Measurements from ENCODE around the gene GRAMD1B.

The GRAMD1B gene

DNA sequence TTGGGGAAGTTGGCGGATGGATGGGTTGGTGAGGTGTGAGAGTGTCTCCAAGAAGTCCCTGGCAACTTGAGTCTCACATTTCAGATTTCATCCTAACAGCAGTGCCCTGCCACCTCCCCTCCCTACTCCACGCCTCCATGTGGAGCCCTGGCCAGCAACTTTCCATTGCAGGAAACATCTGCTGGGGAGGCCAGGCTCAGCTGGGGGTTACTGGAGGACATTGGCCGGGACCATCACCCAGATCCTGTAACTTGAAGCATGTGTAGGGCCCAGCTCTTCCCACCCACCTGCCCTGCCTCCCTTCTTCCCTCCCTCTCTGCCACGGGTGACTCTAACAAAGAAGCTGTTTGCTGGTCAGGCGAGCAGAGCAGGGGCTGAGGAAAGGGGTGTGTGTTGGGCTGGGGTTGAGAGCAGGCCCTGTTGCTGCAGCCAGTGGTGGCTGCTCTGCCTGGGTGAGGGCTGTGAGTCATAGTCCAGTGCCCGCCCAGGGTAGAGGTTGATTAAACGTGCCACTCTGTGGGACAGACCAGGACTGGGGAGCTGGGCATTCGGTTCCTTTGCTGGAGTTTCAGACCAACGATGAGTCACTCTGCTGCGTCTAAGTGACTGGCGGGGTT, 160.3 kb downstream of the GRAMD1B start:
- Mint-ChIP-seq H3K27me3 (ENCODE audit: low read depth, poor library complexity) (no peaks in the 10 kb centered on the region), H3K9me3 (peaks cover 11% of the 10 kb centered on the region), H3K27ac (no peak overlapping the region), H3K36me3 (ENCODE audit: low read depth) (peaks cover 32% of the 10 kb centered on the region), H3K4me3 (no peak overlapping the region), H3K4me1 (peaks cover 31% of the 10 kb centered on the region)
- DNase-seq: no peak
- TF ChIP-seq, protein P1, sequence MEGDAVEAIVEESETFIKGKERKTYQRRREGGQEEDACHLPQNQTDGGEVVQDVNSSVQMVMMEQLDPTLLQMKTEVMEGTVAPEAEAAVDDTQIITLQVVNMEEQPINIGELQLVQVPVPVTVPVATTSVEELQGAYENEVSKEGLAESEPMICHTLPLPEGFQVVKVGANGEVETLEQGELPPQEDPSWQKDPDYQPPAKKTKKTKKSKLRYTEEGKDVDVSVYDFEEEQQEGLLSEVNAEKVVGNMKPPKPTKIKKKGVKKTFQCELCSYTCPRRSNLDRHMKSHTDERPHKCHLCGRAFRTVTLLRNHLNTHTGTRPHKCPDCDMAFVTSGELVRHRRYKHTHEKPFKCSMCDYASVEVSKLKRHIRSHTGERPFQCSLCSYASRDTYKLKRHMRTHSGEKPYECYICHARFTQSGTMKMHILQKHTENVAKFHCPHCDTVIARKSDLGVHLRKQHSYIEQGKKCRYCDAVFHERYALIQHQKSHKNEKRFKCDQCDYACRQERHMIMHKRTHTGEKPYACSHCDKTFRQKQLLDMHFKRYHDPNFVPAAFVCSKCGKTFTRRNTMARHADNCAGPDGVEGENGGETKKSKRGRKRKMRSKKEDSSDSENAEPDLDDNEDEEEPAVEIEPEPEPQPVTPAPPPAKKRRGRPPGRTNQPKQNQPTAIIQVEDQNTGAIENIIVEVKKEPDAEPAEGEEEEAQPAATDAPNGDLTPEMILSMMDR (IDR thresholded peaks at IDR 0.05): no peak

DNA sequence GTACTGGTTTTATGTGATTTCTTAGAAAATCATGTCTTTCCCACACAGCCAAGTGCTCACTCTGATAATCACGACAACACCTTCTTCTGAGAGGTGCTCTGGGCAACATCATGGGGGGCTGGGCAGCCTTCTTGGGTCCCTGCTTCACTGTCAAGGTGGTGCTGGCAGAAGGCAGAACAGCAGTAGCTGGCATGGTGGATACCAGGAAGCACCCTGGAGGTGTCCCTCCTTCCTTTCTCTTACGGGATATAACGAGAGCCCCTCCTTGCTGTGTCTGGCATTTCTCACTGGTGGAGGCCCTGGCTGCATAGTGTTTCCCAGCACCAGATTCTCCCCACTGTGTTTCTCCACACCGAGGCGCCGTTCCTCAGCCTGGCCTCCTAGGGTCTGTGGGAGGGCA, 163.5 kb downstream of the GRAMD1B start:
- Mint-ChIP-seq H3K27ac (no peak overlapping the region), H3K9me3 (peaks cover 11% of the 10 kb centered on the region), H3K36me3 (ENCODE audit: low read depth) (peaks cover 50% of the 10 kb centered on the region), H3K4me3 (no peak overlapping the region), H3K27me3 (ENCODE audit: low read depth, poor library complexity) (no peaks in the 10 kb centered on the region), H3K4me1 (peaks cover 15% of the 10 kb centered on the region)
- no peak for DNase-seq
- TF ChIP-seq, protein P1 (IDR thresholded peaks at IDR 0.05): no peak

DNA sequence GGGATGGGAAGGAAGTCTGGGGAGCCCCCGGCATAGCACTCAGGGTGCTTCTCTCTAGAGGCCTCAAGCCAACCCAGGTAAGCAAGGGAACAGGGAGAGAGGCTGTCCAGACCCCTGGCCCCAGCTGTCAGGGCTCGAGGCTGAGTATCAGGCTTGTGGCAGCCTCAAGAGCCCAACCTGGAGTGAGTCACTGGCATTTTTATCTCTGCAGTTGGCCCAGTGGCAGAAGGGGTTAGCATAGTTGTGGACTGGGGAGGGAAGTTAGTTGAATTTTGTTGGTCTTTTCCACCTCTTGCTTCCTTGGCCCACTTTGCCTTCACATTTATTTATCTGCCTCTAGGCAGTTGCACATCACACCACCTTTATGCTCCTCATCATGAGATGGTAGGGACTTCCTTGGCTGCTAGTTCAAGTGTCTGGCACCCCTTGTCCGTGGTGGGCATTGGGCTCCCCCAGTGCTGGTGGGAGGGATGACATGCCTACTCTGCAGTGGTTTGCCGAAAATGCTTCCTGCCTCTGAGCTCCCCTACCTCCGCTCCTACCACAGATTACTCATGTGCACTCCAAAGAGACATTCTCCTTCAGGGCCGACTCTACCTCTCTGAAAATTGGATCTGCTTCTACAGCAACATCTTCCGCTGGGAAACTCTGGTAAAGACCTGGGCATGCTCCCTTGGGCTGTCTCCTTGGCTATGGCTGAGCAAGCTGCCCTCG, 164.3 kb downstream of the GRAMD1B start:
- TF ChIP-seq, protein P1 (IDR thresholded peaks at IDR 0.05): no peak
- Mint-ChIP-seq H3K27me3 (ENCODE audit: low read depth, poor library complexity) (no peaks in the 10 kb centered on the region), H3K4me1 (peaks cover 15% of the 10 kb centered on the region), H3K9me3 (peaks cover 11% of the 10 kb centered on the region), H3K4me3 (no peak overlapping the region), H3K27ac (no peak overlapping the region), H3K36me3 (ENCODE audit: low read depth) (peaks cover 57% of the 10 kb centered on the region)
- DNase-seq: no peak

DNA sequence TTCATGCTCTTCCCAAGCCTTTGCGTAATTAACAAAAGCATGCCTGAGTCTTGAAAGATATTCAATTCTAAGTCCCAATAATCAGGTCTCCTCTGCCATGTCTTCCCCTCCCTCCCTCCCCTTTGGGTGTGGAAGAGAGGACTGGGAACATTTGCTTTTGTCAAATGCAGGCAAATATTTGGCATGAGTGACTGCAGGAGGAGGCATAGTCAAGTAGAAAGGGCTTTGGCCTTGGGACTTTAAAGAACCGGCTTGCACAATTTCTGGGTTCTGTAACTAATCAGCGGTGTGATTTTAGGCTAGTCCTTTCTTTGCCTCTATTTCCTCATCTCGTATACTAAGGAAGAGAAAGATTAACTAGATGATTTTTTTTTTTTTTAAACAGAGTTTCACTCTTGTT, 164.9 kb downstream of the GRAMD1B start:
- Mint-ChIP-seq H3K9me3 (peaks cover 11% of the 10 kb centered on the region), H3K27ac (no peak overlapping the region), H3K36me3 (ENCODE audit: low read depth) (peaks cover 58% of the 10 kb centered on the region), H3K4me1 (peaks cover 11% of the 10 kb centered on the region), H3K4me3 (no peak overlapping the region), H3K27me3 (ENCODE audit: low read depth, poor library complexity) (no peaks in the 10 kb centered on the region)
- TF ChIP-seq, protein P1 (IDR thresholded peaks at IDR 0.05): no peak
- DNase-seq: no peak

DNA sequence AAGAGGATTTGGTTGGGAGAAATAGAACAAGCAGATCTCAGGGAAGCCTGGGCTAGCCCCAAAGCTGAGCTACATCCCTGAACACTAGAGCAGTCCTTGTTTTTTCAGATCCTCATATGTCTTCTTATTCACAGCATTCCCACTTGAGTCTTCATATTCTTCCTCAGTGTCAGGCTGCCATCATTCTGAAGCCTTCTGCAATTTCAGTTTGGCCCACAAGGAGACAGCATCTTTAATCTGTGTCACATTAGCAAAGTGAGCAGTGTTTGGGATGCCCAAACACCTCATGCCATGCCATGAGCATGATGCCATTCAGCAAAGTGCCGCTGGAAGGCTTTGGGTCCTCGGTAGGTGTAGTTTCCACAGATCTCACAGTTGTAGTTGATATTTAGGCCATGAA, 167.8 kb downstream of the GRAMD1B start:
- no peak for DNase-seq
- Mint-ChIP-seq H3K36me3 (ENCODE audit: low read depth) (peaks cover 46% of the 10 kb centered on the region), H3K27me3 (ENCODE audit: low read depth, poor library complexity) (no peaks in the 10 kb centered on the region), H3K27ac (no peak overlapping the region), H3K4me3 (no peak overlapping the region), H3K9me3 (peaks cover 7% of the 10 kb centered on the region), H3K4me1 (peaks cover 6% of the 10 kb centered on the region)
- TF ChIP-seq, protein P1 (IDR thresholded peaks at IDR 0.05): no peak

DNA sequence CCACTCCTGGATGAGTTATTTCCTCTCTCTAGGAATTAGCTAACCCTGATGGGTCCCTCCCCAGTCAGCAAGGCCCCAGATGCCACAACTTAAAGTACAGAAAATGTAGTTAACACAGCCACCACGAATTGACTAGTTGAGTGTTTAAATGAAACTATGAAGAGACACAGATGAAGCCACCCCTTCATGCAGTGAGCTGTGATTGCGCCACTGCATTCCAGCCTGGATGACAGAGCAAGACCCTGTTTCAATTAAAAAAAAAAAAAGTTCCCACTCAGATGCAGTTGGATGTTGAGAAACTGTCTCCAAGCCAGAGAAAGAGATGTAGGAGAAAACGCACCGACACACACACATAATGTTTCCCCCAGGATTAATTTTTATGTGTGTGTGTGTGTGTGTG, 171.1 kb downstream of the GRAMD1B start:
- no peak for DNase-seq
- Mint-ChIP-seq H3K27ac (no peak overlapping the region), H3K27me3 (ENCODE audit: low read depth, poor library complexity) (no peaks in the 10 kb centered on the region), H3K36me3 (ENCODE audit: low read depth) (peaks cover 50% of the 10 kb centered on the region), H3K4me1 (no peaks in the 10 kb centered on the region), H3K4me3 (no peak overlapping the region), H3K9me3 (no peaks in the 10 kb centered on the region)
- TF ChIP-seq, protein P1 (IDR thresholded peaks at IDR 0.05): no peak
